Measurements from ENCODE around the gene COQ2.

The COQ2 gene

DNA sequence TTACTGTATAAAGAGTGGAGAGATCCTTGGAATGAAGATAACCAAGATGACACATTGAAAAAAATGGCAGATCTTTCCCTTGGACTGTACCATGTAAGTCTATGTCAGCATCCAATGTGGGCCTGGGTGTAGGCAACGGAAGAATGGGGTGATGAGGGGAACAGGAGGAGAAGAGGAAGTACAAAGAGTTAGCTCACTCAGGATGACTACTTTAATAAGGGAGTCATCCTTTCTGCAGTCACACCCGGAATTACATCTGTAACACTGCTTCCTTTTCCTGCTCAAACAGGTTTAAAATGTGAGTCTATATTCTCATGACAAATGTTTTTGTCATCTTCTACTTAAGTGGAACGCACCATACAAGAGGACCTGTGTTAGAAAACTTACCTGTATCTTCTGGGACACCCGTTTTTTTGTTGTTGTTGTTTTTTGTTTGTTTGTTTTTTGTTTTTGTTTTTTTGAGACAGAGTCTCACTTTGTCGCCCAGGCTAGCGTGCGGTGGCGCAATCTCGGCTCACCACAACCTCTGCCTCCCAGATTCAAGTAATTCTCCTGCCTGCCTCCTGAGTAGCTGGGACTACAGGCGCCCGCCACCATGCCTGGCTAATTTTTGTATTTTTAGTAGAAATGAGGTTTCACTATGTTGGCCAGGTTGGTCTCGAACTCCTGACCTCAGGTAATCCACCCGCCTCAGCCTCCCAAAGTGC lies 32.0 kb upstream of the COQ2 start:
- no peak overlapping the region for H3K27ac ChIP-seq (ENCODE audit: low read depth, low read length)

DNA sequence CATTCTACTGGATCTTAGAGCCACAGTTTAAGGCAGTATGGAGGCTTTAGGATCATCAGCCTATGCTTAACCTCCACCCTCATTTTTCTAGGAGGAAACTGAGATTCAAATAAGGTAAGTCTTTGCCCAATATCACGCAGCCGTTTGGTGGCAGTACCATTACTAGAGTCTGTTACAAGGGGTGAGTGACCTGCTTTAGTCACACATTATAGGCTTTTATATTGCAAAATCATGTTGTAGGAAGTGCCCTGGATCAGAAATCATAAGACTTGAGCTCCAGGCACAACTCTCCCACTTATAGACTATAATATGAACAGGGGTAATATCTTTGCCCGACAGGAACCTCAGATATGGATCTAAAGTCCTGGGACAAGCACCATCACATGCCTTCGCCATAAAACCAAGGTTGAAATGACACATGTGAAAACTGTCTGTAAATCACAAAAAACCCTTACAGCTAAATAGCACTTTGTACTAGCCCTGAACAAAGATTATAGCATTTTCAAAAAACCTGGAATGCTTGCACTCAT lies 30.8 kb upstream of the COQ2 start:
- Histone ChIP-seq H3K9me3 (ENCODE audit: control insufficient read depth, insufficient read depth, low read length) (no peaks in the 10 kb centered on the region), H3K4me3 (ENCODE audit: low read length) (no peak overlapping the region), H3K36me3 (ENCODE audit: control insufficient read depth, low read length) (no peaks in the 10 kb centered on the region), H3K27me3 (ENCODE audit: control insufficient read depth, low read length) (no peaks in the 10 kb centered on the region; the same call in 1 of the 2 replicates), H3K27ac (ENCODE audit: low read depth, low read length) (no peak overlapping the region), H3K79me2 (ENCODE audit: control insufficient read depth, low read length) (no peaks in the 10 kb centered on the region), H3K9me2 (replicated peaks; ENCODE audit: control insufficient read depth, low read length) (no peaks in the 10 kb centered on the region), H3K4me1 (ENCODE audit: control insufficient read depth, low read length) (no peaks in the 10 kb centered on the region), H4K20me1 (ENCODE audit: control insufficient read depth, insufficient read depth, low read depth, low read length) (no peaks in the 10 kb centered on the region), H3F3A (ENCODE audit: control insufficient read depth, insufficient read depth) (no peaks in the 10 kb centered on the region), H3K4me2 (ENCODE audit: low read length) (no peak overlapping the region)
- no peak for TF ChIP-seq EZH2phosphoT487 (IDR thresholded peaks at IDR 0.05; ENCODE audit: borderline replicate concordance, low read length)
- TF ChIP-seq, protein P1, sequence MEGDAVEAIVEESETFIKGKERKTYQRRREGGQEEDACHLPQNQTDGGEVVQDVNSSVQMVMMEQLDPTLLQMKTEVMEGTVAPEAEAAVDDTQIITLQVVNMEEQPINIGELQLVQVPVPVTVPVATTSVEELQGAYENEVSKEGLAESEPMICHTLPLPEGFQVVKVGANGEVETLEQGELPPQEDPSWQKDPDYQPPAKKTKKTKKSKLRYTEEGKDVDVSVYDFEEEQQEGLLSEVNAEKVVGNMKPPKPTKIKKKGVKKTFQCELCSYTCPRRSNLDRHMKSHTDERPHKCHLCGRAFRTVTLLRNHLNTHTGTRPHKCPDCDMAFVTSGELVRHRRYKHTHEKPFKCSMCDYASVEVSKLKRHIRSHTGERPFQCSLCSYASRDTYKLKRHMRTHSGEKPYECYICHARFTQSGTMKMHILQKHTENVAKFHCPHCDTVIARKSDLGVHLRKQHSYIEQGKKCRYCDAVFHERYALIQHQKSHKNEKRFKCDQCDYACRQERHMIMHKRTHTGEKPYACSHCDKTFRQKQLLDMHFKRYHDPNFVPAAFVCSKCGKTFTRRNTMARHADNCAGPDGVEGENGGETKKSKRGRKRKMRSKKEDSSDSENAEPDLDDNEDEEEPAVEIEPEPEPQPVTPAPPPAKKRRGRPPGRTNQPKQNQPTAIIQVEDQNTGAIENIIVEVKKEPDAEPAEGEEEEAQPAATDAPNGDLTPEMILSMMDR (IDR thresholded peaks at IDR 0.05; ENCODE audit: low read depth, low read length, poor library complexity, severe bottlenecking), result no peak

More for the DNA sequence above, 32.0 kb upstream of the COQ2 start:
- Histone ChIP-seq H4K20me1 (ENCODE audit: control insufficient read depth, insufficient read depth, low read depth, low read length) (no peaks in the 10 kb centered on the region), H3K9me3 (ENCODE audit: control insufficient read depth, insufficient read depth, low read length) (no peaks in the 10 kb centered on the region), H3K4me2 (ENCODE audit: low read length) (no peak overlapping the region), H3K27me3 (ENCODE audit: control insufficient read depth, low read length) (no peaks in the 10 kb centered on the region; the same call in 1 of the 2 replicates), H3F3A (ENCODE audit: control insufficient read depth, insufficient read depth) (no peaks in the 10 kb centered on the region), H3K9me2 (replicated peaks; ENCODE audit: control insufficient read depth, low read length) (no peaks in the 10 kb centered on the region), H3K36me3 (ENCODE audit: control insufficient read depth, low read length) (no peaks in the 10 kb centered on the region), H3K4me1 (ENCODE audit: control insufficient read depth, low read length) (no peaks in the 10 kb centered on the region), H3K4me3 (ENCODE audit: low read length) (no peak overlapping the region), H3K79me2 (ENCODE audit: control insufficient read depth, low read length) (no peaks in the 10 kb centered on the region)
- TF ChIP-seq, protein P1 (IDR thresholded peaks at IDR 0.05; ENCODE audit: low read depth, low read length, poor library complexity, severe bottlenecking), result no peak
- no peak for TF ChIP-seq EZH2phosphoT487 (IDR thresholded peaks at IDR 0.05; ENCODE audit: borderline replicate concordance, low read length)

DNA sequence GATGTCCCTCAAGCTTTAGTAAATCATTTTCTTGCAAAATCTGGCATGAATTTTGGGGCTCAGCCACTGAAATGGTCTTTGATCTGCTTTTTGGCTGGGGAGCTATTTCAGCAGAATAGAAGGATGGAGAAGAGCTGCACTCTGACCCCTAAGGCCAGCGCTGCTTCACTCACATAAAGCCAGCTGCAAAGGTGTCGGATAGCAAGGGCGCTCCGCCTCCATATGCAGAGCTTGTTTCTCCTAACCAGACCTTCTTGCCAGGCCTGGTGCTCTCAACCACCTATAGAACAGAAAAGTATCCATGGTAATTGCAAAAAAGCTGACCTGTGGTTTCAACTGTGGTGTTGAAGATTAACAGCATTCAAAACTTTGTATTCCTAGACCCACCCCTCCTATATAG lies 24.1 kb upstream of the COQ2 start:
- no peaks in the 10 kb centered on the region for H3K79me2 ChIP-seq (ENCODE audit: control insufficient read depth, low read length)
- H3K36me3 ChIP-seq (ENCODE audit: control insufficient read depth, low read length), result no peaks in the 10 kb centered on the region
- H3K9me3 ChIP-seq (ENCODE audit: control insufficient read depth, insufficient read depth, low read length), result no peaks in the 10 kb centered on the region
- H3K4me3 ChIP-seq (ENCODE audit: low read length), result no peak overlapping the region
- H3K27me3 ChIP-seq (ENCODE audit: control insufficient read depth, low read length), result no peaks in the 10 kb centered on the region
- no peaks in the 10 kb centered on the region for H3F3A ChIP-seq (ENCODE audit: control insufficient read depth, insufficient read depth)
- no peak overlapping the region for H3K27ac ChIP-seq (ENCODE audit: low read depth, low read length)
- no peaks in the 10 kb centered on the region for H3K9me2 ChIP-seq (replicated peaks; ENCODE audit: control insufficient read depth, low read length)
- H3K4me1 ChIP-seq (ENCODE audit: control insufficient read depth, low read length), result no peaks in the 10 kb centered on the region
- H3K4me2 ChIP-seq (ENCODE audit: low read length), result no peak overlapping the region
- TF ChIP-seq, protein P1 (IDR thresholded peaks at IDR 0.05; ENCODE audit: low read depth, low read length, poor library complexity, severe bottlenecking), result no peak
- no peak for TF ChIP-seq EZH2phosphoT487 (IDR thresholded peaks at IDR 0.05; ENCODE audit: borderline replicate concordance, low read length)
- no peaks in the 10 kb centered on the region for H4K20me1 ChIP-seq (ENCODE audit: control insufficient read depth, insufficient read depth, low read depth, low read length)
